Breast epithelium (tissue), 4 donors: Measurements from ENCODE around the gene AQP10. TPM values are rescaled to one million over a fixed set of nuclear protein-coding genes. Genes with fewer than 3 reads are reported as not detected.
A peak's percentile ranks its signal among the peaks of the same experiment; 100 is the strongest.
"Not testable (repeated sequence)": the region's sequence is repeated elsewhere in the genome, so short reads cannot be mapped to it uniquely, and the experiment has no call there.

Experiments used
- DNase-seq, 2 donors: peaks; one replicate each; pipeline ENCODE4 v3.0.0-alpha.2; 2019; ENCODE audit warnings: low spot score in 2 of 2
- H3K27ac ChIP-seq, 2 donors: fragments of 200-600 bp; sonication (generic) in 1 of 2; one replicate each; pipeline ENCODE4 v1.5.1; 2016 to 2019; ENCODE audit warnings: mild to moderate bottlenecking in 1 of 2
- H3K27me3 ChIP-seq, 2 donors: fragments of 200-600 bp; sonication (generic) in 1 of 2; one replicate each; pipeline versions ENCODE4 v1.5.1 to v1.6.0; 2017 to 2019; ENCODE audit warnings: control low read depth in 1 of 2, mild to moderate bottlenecking in 1 of 2
- H3K36me3 ChIP-seq: fragments of 200-600 bp; one replicate; pipeline ENCODE4 v1.5.1; 2019
- H3K4me1 ChIP-seq, 2 donors: fragments of 200-600 bp; sonication (generic); one replicate each; pipeline ENCODE4 v1.5.1; 2016 to 2019; ENCODE audit warnings: control low read depth in 1 of 2
- H3K4me3 ChIP-seq, 3 donors: fragments of 200-600 bp; sonication (generic); 1 replicate in 2 of 3; 2 replicates in 1 of 3; pipeline ENCODE4 v1.5.1; 2016 to 2019; ENCODE audit warnings: mild to moderate bottlenecking in 3 of 3, moderate library complexity in 2 of 3
- H3K9me3 ChIP-seq, 2 donors: fragments of 200-600 bp; sonication (generic) in 1 of 2; one replicate each; pipeline ENCODE4 v1.5.1; 2016 to 2019; ENCODE audit warnings: control low read depth in 1 of 2
- POLR2A ChIP-seq: fragments of 450-650 bp; IDR thresholded peaks from one replicate; pipeline ENCODE4 v1.6.1; 2016; ENCODE audit warnings: antibody characterized with exemption, mild to moderate bottlenecking, moderate library complexity
- POLR2AphosphoS5 ChIP-seq, 3 donors: sonication (generic); formaldehyde crosslinking; IDR thresholded peaks; one replicate each; pipeline ENCODE4 v1.6.1; 2017; ENCODE audit warnings: antibody characterized with exemption in 3 of 3
- intact Hi-C: fragments of 100-400 bp; cut with DNase I; formaldehyde crosslinking; loops from one replicate; pipeline ENCODE4 v1.15.1; 2023; ENCODE audit warnings: low total_unique reads
- total RNA-seq, 3 donors: library from RNA; depleted of rRNA; stranded (reverse); fragments of >200 nt; gene quantifications; one replicate each; pipeline ENCODE4 v1.1.0, GENCODE V29; 2016
- TF ChIP-seq, protein P1 (sequence below), 3 donors: fragments of 450-650 bp; IDR thresholded peaks; one replicate each; pipeline ENCODE4 v1.5.1; 2016 to 2017; ENCODE audit warnings: antibody characterized with exemption in 3 of 3, mild to moderate bottlenecking in 3 of 3, moderate library complexity in 3 of 3

AQP10 gene
- total RNA-seq, 3 donors from 2014 or later, result 0.44 TPM; not detected in 2

DNA sequence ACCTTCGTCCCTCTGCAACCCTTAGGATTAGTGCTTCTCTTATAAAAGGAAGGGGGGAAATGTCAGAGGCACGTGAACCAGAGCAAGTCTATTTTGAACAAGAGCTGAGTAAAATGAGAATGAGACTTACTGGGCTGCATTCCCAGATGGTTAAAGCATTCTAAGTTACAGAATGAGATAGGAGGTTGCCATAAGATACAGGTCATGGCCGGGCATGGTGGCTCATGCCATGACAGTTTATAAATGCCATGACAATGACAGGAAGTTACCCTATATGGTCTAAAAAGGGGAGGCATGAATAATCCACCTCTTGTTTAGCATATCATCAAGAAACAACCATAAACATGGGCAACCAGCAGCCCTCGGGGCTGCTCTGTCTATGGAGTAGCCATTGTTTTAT is 2.5 kb upstream of the AQP10 start:
- no peak for DNase-seq
- intact Hi-C loops, result no loop called here
- TF ChIP-seq POLR2A (no peak), POLR2AphosphoS5 (IDR thresholded peaks at IDR 0.05) (no peak)
- TF ChIP-seq, protein P1, sequence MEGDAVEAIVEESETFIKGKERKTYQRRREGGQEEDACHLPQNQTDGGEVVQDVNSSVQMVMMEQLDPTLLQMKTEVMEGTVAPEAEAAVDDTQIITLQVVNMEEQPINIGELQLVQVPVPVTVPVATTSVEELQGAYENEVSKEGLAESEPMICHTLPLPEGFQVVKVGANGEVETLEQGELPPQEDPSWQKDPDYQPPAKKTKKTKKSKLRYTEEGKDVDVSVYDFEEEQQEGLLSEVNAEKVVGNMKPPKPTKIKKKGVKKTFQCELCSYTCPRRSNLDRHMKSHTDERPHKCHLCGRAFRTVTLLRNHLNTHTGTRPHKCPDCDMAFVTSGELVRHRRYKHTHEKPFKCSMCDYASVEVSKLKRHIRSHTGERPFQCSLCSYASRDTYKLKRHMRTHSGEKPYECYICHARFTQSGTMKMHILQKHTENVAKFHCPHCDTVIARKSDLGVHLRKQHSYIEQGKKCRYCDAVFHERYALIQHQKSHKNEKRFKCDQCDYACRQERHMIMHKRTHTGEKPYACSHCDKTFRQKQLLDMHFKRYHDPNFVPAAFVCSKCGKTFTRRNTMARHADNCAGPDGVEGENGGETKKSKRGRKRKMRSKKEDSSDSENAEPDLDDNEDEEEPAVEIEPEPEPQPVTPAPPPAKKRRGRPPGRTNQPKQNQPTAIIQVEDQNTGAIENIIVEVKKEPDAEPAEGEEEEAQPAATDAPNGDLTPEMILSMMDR (IDR thresholded peaks at IDR 0.05), result no peak
- H3K9me3 ChIP-seq, result peaks cover 5 to 20% of the 10 kb centered on the region in 2 donors
- H3K4me3 ChIP-seq, result no peak overlapping the region
- H3K36me3 ChIP-seq, result no peaks in the 10 kb centered on the region
- H3K27me3 ChIP-seq, result peaks cover 0 to 5% of the 10 kb centered on the region in 2 donors
- H3K4me1 ChIP-seq, result no peaks in the 10 kb centered on the region
- H3K27ac ChIP-seq, result no peak overlapping the region

DNA sequence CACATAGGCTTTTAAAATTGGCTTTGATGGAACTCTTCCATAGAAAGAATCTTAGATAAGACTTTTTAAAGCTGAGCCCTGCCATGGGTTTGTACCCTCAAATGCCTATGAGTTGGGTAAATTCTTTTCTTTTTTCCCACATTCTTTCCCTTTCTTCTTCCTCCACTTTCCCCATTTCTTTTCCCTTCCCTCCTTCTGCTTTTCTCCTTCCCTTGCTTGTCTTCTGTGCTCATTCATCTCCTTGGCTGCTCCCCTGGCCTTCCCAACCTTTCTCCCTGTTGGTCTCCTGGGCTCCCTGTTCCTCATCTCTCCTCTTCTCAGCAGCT is 679 bp downstream of the AQP10 start:
- intact Hi-C loops, H3K4me1 ChIP-seq, H3K27ac ChIP-seq, DNase-seq, H3K4me3 ChIP-seq, H3K36me3 ChIP-seq, H3K27me3 ChIP-seq: not testable (repeated sequence)
- H3K9me3 ChIP-seq, result peaks cover under 1 to 12% of the 10 kb centered on the region in 2 donors

DNA sequence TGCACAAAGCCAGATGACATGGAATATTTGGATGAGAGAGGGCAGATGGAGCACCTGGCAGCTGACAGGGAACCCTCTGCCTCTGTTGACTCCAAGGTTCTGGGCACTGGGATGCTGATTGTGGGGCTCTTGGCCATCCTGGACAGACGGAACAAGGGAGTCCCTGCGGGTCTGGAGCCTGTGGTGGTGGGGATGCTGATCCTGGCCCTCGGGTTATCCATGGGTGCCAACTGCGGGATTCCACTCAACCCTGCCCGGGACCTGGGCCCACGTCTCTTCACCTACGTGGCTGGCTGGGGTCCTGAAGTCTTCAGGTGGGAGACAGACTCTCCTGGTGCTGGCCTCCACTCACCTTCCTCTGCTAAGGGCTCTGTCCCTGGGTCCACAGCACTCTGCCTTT is 2.6 kb downstream of the AQP10 start:
- DNase-seq, result no peak
- no peaks in the 10 kb centered on the region for H3K9me3 ChIP-seq
- TF ChIP-seq, protein P1 (IDR thresholded peaks at IDR 0.05), result no peak
- TF ChIP-seq POLR2AphosphoS5 (IDR thresholded peaks at IDR 0.05), result no peak
- no peak for TF ChIP-seq POLR2A
- peaks cover 0 to 5% of the 10 kb centered on the region in 2 donors for H3K27me3 ChIP-seq
- peaks cover 0 to 20% of the 10 kb centered on the region in 2 donors for H3K4me1 ChIP-seq
- intact Hi-C loops, result no loop called here
- H3K36me3 ChIP-seq, result no peaks in the 10 kb centered on the region
- H3K4me3 ChIP-seq, result no peak overlapping the region
- H3K27ac ChIP-seq, result no peak overlapping the region

DNA sequence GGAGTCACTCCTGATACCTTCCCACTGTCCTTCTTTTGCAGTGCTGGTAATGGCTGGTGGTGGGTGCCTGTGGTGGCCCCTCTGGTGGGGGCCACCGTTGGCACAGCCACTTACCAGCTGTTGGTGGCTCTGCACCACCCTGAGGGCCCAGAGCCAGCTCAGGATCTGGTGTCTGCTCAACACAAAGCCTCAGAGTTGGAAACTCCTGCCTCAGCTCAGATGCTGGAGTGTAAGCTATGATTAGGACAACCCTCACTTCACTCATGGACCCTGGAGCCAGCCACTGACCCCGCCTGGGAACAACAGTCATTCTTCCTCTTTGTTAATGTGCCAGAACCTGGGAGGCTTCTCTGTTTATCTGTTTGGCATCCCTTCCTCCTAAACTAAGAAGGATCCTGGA is 3.3 kb downstream of the AQP10 start:
- Histone ChIP-seq H3K27me3 (peaks cover 0 to 2% of the 10 kb centered on the region in 2 donors), H3K36me3 (no peaks in the 10 kb centered on the region), H3K4me1 (peaks cover 0 to 20% of the 10 kb centered on the region in 2 donors), H3K4me3 (peak overlapping the region in 2 of 3 donors; percentile 74 to 79), H3K27ac (peak overlapping the region in 1 of 2 donors; percentile 83), H3K9me3 (no peaks in the 10 kb centered on the region)
- DNase-seq, result no peak
- no peak for TF ChIP-seq POLR2AphosphoS5 (IDR thresholded peaks at IDR 0.05)
- intact Hi-C loops, result no loop called here

DNA sequence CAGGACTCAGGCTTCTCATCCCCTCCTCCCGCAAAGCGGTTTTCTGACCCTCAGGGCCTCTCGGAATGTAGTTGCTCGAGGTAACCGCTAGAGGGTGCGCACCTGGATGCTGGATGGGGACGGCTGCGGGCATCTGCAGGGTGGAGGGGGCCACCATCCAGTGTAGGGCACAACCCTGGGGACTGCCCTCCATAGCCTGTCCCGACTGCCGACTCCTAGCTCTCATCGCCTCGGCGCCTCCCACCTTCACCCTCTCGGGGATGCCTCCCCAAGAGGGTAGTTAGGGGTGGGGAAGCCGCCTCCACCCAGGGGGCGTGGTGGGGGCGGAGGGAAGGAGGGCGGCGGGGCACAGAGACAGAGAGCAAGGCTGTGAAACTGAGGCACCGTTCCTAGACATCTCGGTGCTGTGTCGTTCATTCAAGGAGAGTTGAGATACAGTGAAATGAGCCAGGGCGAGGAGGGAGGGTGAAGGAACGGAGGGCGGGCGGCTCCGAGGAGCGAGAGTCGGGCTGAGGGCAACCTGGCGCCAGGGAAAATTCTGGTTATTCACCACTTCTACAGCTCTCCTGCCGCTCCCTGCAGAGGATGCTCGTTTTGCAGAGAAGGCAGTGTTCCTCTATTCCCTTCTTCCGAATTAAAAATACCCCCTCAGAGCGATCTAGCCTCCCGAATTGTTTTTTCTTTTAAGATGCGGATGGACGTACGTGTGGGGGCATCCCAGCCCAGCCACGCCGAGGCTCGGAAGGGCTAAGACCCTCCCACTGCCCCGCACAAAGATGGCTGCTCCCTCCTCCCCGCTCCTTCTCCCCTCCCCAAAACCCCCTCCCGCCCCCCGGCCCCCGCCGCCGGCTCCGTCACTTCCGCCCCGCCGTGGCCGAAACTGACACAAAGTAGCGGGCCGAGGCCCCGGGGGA is 4.0 kb downstream of the AQP10 start, which contains the start of gene ATP8B2:
Gene ATP8B2 (plus strand): TSS at position 857 of the 914 bp plus-strand sequence. CDS start 2,617 bp downstream, outside the sequence.
- intact Hi-C loops, result no loop called here
- Histone ChIP-seq H3K27ac (peak within 1 kb of the TSS; percentile 83 to 86), H3K27me3 (no peaks in the 10 kb centered on the region), H3K9me3 (no peaks in the 10 kb centered on the region), H3K4me3 (peak within 1 kb of the TSS; percentile 68 to 79 (median 74)), H3K36me3 (no peaks in the 10 kb centered on the region), H3K4me1 (peaks cover 0 to 20% of the 10 kb centered on the region in 2 donors)
- DNase-seq, result peak in 1 of 2 donors; percentile 43
- TF ChIP-seq POLR2A (no peak), POLR2AphosphoS5 (IDR thresholded peaks at IDR 0.05) (peak in 1 of 3 donors; percentile 31)
- TF ChIP-seq, protein P1 (IDR thresholded peaks at IDR 0.05), result peak; percentile 74 to 84 (median 82)
